Large intestine (tissue), 3 donors: ENCODE measurements around the gene PTRH1. TPM values are rescaled to one million over a fixed set of nuclear protein-coding genes. Genes with fewer than 3 reads are reported as not detected.

Source experiments
- DNase-seq, 2 donors: peaks; one replicate each; pipeline versions ENCODE4 v3.0.0 to v3.0.0-alpha.2; 2013
- H3K27ac ChIP-seq: one replicate; pipeline ENCODE4 v1.5.1; 2013; ENCODE audit warnings: low read length
- H3K27me3 ChIP-seq: 2 replicates; pipeline ENCODE4 v1.6.1; 2013; ENCODE audit warnings: low read length; ENCODE audit not compliant: control insufficient read depth, insufficient read depth
- H3K36me3 ChIP-seq: 2 replicates; pipeline ENCODE4 v1.6.1; 2013; ENCODE audit warnings: low read length; ENCODE audit not compliant: control insufficient read depth, insufficient read depth
- H3K4me1 ChIP-seq: one replicate; pipeline ENCODE4 v1.6.1; 2013; ENCODE audit warnings: low read length; ENCODE audit not compliant: control insufficient read depth, insufficient read depth
- H3K4me3 ChIP-seq: one replicate; pipeline ENCODE4 v1.5.1; 2013; ENCODE audit warnings: low read length
- H3K9me3 ChIP-seq: one replicate; pipeline ENCODE4 v1.6.1; 2013; ENCODE audit warnings: mild to moderate bottlenecking, low read depth, low read length, moderate library complexity; ENCODE audit not compliant: control insufficient read depth
- WGBS: methylation state at CpG from one replicate; pipeline ENCODE4 v1.1.5; 2013; ENCODE audit warnings: low lambda C conversion rate; ENCODE audit not compliant: insufficient coverage; 5-methylcytosine and 5-hydroxymethylcytosine counted together
- polyA plus RNA-seq: library from polyadenylated mRNA; unstranded; fragments of 120-200 nt; gene quantifications from one replicate; pipeline ENCODE4 v1.2.1, GENCODE V29; 2013

PTRH1 gene
- polyA plus RNA-seq, 1 donor = 9.3 TPM

DNA sequence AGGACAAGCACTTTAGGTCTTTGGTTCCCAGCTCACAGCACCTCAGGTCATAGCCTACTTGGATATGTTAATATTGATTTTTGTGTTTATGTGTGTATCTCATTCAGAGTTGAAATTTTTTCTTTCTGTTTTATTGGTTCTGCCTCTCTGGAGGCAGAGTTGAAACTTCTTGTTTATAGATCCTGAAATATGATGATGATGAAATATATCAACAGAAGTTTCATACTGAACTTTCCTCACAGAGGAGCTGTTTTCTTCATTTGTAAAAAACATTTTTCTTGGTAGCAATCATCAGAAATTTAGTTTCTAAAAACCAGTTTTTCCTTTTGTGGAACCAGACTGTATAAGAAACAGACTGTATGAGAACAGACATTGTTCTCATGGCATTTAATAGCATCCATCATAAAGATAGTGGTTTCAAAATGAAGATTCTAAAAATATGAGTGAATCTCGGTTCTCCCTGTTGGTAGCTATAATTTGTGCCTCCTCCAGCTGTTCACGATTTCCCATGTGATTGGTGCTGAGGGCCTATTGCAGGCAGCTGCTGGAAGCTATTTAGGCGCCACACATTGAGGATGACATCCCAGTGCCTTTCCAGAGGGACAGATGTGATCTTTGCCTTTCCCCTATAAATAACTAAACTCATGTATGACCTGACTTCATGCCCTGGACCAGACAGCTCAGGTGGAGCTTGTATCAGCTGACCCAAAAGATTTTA, 48.2 kb downstream of the PTRH1 start:
- H3K27ac ChIP-seq = no peak overlapping the region
- H3K36me3 ChIP-seq = peaks cover 34% of the 10 kb centered on the region
- H3K4me1 ChIP-seq = peaks cover 12% of the 10 kb centered on the region
- no peaks in the 10 kb centered on the region for H3K9me3 ChIP-seq
- no peaks in the 10 kb centered on the region for H3K27me3 ChIP-seq
- DNase-seq = no peak
- WGBS = no CpG with 5 or more reads among the region's 3 CpGs
- H3K4me3 ChIP-seq = no peak overlapping the region

DNA sequence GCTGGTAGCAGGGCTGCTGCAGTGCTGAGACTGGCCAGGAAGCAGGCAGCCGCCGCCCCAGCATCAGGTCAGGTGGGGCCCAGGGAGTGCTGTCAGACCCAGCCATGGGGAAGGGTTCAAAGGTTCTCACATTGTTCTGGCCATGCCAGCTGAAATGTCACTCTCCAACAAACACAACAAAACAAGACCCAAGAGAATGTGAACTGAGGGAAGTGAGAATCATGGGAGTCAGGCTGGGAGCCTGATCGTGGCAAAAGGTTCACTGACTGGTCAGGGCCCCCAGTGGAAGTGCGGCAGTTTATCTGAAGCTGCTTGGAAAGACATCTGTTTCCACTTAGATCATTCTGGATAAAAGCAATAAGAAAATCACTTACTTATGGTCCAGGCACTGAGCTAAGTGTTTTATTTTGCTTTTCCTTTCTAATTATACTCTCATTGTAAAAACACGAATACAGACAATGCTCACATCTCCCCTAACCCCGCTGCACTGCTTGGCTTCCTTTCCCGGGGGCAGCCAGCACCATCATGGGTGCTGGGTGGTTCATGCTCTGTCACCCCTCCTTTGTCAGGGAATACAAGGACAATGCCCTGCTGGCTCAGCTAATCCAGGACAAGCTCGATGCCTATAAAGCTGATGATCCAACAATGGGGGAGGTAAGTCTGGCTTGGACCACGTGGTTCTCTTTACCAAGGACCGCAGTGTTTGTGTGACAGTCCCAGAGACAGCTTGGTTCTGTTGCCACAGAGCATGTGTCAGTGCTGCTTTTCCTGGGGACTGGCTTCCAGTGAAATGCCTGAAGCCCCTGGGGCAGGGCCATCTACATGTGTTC, 50.6 kb downstream of the PTRH1 start:
- 80% methylated on average over 1 of the region's 10 CpGs for WGBS
- Histone ChIP-seq H3K4me1 (peaks cover 12% of the 10 kb centered on the region), H3K27me3 (no peaks in the 10 kb centered on the region), H3K27ac (peak overlapping the region; percentile 39), H3K36me3 (peaks cover 28% of the 10 kb centered on the region), H3K4me3 (no peak overlapping the region), H3K9me3 (no peaks in the 10 kb centered on the region)
- peak; percentile 30 to 65 for DNase-seq

DNA sequence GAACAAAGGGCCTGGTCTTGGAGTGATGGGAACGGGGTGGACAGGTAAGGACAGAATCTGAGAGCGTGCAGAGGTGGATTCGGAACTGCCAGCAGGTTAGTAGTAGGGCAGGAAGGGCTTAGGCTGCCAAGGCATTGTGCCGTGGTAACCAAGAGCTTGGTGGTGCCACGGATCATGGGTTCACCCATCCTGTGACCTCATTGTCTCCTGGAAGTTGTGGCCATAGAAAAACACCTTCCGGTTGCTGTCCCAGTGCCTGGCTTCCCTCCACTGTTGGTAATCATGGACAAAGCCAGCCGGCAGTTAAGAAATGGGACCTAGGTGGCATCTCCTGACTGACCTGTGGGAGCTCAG, 51.2 kb downstream of the PTRH1 start:
- Histone ChIP-seq H3K36me3 (peaks cover 29% of the 10 kb centered on the region), H3K9me3 (no peaks in the 10 kb centered on the region)

More for the DNA sequence above, 51.2 kb downstream of the PTRH1 start:
- Histone ChIP-seq H3K27ac (no peak overlapping the region), H3K27me3 (no peaks in the 10 kb centered on the region), H3K4me1 (peaks cover 12% of the 10 kb centered on the region), H3K4me3 (no peak overlapping the region)
- WGBS = no CpG with 5 or more reads among the region's 7 CpGs
- DNase-seq = no peak

Other genes starting within 250 kb of the PTRH1 start
- gene STXBP1, start 103.4 kb downstream of the PTRH1 start, polyA plus RNA-seq = 32.2 TPM
- 0.84 TPM for gene CFAP157, start 8.7 kb downstream of the PTRH1 start, polyA plus RNA-seq
- 0.03 TPM for gene TTC16, start 416 bp upstream of the PTRH1 start, polyA plus RNA-seq
- 16.5 TPM for gene TOR2A, start 19.6 kb upstream of the PTRH1 start, polyA plus RNA-seq
- 7.4 TPM for gene SH2D3C, start 63.0 kb upstream of the PTRH1 start, polyA plus RNA-seq
- 57.4 TPM for gene CDK9, start 70.4 kb upstream of the PTRH1 start, polyA plus RNA-seq
- gene FPGS, start 87.2 kb upstream of the PTRH1 start, polyA plus RNA-seq = 33.5 TPM
- 21.6 TPM for gene ENG, start 139.0 kb upstream of the PTRH1 start, polyA plus RNA-seq
- gene AK1, start 162.0 kb upstream of the PTRH1 start, polyA plus RNA-seq = 20.6 TPM
- 14.4 TPM for gene ST6GALNAC6, start 183.9 kb upstream of the PTRH1 start, polyA plus RNA-seq
- gene ST6GALNAC4, start 201.4 kb upstream of the PTRH1 start, polyA plus RNA-seq = 10.4 TPM
- gene PIP5KL1, start 215.1 kb upstream of the PTRH1 start, polyA plus RNA-seq = 0.79 TPM
- 33.2 TPM for gene DPM2, start 222.2 kb upstream of the PTRH1 start, polyA plus RNA-seq